GM12892 (cell line): ENCODE results near the gene GAB2.

Experiments used
- POLR2A ChIP-seq: IDR thresholded peaks from 2 replicates; pipeline ENCODE4 v1.6.1; 2011; ENCODE audit warnings: low read depth, low read length, control low read depth
- POLR2AphosphoS5 ChIP-seq: IDR thresholded peaks from 2 replicates; pipeline ENCODE4 v1.6.1; 2011; ENCODE audit warnings: low read depth, low read length, control low read depth
- TAF1 ChIP-seq: IDR thresholded peaks from 2 replicates; pipeline ENCODE4 v1.6.1; 2011; ENCODE audit warnings: low read depth, mild to moderate bottlenecking, control low read depth, low read length, borderline replicate concordance

GRCh38 chr11:78405805-78406204 is 11.8 kb downstream of the GAB2 start:
- TF ChIP-seq POLR2A (no peak), POLR2AphosphoS5 (no peak), TAF1 (no peak)
